SKM-1 treated with dmso at 0.1 percent for 144 hours (cell line): ENCODE data around the gene NPTN.
"Not testable (repeated sequence)": the region's sequence is repeated elsewhere in the genome, so short reads cannot be mapped to it uniquely, and the experiment has no call there.

Experiments used
- DNase-seq: peaks from one replicate; lab custom pipeline; 2025; ENCODE audit not compliant: unreplicated experiment; lab: John Stamatoyannopoulos, UW

NPTN gene

DNA sequence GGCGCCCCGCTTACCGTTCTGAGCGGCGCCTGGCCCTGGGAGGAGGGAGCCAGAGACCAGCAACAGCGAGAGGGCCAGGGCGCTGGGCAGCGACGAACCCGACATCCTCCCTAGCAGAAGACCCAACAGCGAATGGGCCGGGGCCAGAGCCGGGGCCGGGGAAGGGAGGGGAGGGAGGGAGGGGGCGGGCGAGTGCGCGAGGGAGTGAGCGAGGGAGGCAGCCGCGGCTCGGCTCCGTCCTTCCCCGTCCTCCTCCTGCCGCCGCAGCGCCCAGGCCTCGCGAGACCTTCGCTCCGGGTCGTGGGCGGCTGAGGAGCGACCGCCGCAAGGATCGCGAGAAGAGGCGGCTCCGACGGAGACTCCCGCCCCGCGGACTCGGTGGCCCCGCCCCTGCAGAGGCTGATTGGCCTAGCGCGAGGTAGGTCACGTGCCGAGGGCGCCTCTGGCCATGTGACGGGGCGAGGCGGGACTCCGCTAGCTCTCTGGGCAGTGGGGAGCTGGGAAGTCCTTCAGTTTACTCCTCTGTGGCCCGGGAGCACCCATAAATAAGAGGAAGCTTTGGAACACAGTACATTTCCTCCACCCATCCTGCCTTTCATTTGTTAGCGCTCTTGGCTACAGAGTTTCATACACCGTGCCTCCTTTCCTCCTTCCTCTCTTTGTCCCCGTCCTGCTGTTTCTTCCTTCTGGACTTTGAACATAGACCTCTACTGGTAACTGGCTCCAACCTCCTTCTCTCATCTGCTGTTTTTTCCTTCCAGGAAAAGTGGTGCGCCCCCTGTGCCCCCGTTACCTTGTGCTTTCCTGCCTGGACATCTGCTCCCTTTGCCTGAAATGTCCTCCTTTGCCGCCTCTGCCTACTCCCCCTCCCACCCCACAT, at the start of gene NPTN:
Gene NPTN, minus strand, starts transcription at position 279 of the 880 bp plus-strand sequence. Its CDS starts 174 bp downstream, at position 105.
- DNase-seq, result peak; percentile 95

DNA sequence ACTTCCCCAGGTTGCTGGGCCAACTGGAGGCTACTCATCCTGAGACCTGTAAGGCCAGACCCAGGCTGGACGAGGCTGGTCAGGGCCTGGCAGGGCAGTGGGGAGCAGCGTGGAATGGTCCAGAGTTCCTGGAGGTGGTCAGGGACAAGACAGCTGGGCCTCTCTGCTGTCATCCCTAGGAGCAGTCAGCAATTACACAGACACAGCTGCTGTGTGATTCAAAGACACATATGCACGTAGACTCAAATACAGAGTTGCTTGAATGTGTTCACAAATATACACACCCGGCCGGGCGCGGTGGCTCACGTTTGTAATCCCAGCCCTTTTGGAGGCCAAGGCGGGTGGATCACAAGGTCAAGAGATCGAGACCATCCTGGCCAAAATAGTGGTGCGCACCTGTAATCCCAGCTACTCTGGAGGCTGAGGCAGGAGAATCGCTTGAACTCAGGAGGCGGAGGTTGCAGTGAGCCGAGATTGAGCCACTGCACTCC, 49.5 kb upstream of the NPTN start:
- no peak for DNase-seq

DNA sequence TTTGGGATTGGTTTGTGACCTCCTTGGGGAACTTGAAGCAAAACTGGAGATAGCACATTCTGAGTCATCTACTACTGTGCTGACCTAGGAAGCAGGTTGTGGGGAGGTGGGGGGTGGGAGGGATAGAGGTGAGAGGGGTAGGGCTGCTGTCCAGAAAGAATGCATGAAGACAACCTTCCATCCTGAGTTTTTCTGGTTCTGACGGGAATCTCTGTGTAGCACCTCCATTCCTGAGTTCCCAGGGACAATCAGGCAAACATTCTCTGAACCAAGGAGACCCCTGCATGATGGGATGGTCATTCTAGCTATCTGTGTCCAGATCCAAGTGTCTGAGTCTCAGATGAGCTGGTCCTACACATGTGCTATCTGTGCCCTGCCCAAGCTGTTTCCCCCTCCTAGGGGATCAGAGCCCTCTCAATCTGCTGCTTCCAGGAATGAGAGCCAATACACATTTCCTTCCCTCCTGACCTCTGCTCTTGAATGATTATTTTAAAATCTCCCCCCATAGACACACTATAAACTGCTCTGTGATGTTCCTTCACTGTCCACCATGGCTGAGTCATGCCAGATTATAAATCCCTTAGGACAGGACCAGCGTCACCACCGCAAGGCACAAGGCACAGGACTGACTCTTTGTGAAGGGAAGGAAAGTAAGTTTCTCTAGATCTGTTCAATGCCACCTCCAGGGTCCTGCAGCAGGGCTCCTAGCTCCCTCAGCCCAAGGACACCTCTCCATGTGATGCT, 48.8 kb upstream of the NPTN start:
- no peak for DNase-seq

DNA sequence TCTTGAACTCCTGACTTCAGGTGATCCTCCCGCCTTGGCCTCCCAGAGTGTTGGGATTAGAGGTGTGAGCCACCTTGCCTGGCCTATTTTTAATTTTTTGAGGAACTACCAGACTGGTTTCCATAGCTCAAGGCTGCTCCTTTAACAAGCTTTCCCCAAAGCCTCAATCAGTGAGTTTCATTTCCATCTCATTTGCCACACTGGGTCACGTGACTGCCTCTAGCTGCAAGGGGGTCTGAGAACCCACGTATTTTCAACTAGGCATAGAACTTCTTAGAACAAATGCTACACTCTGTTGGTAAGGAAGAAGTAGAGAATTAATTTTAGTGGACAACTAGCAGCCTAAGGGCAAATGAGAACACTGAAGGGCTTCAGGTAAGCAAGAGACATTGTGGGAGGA, 47.9 kb upstream of the NPTN start:
- no peak for DNase-seq

DNA sequence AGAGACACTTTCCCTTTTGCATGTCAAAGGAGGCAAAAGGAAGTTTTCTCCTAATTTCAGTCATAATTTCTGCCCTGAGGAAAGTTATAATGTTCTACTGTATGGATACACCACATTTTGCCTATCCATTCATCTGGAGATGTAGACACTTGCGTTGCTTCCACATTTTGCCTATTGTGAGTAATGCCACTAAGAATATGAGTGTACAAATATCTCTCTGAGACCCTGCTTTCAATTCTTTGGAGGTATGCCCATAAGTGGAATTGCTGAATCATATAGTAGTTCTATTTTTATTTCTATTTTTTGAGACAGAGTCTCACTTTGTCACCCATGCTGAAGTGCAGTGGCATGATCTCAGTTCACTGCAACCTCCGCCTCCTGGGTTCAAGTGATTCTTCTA, 47.4 kb upstream of the NPTN start:
- no peak for DNase-seq

DNA sequence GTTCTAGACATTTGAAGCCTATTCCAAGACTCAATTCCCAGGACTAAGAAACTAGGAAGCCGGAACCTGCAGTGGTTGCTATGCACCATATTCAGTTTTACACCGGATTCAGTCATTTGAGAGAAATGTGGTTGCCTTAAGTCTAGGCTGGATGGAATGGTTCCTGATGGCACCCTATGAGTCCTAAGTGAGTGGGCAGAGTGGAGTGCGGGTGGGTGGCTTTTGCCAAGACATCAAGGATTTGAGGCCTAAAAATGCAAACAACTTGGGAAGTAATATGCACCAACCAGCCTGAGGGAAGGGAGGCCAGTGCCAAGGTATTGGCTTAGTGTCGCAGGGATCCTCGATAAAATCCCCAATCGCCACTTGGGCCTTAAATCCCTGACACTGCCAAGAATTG, 46.8 kb upstream of the NPTN start:
- no peak for DNase-seq

DNA sequence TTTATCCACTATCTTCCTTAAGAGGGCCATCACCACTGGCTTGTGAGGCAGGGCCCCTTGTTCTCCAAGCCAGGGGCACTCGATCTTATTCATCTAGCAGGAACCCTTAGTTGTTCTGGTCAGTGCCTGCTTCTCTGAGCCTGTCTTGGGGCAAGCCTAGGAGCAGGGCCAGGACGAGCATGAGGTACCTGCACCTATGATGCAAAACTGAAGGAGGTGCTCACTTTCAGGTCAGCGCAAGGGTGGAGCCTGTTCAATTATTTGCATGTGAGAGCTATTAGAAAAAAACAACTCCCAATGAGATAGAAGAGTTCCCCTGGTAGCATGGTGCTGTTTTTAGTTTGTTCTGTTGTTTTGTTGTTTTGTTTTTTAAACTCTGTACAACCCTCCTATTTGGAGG, 46.0 kb upstream of the NPTN start:
- DNase-seq, result no peak

DNA sequence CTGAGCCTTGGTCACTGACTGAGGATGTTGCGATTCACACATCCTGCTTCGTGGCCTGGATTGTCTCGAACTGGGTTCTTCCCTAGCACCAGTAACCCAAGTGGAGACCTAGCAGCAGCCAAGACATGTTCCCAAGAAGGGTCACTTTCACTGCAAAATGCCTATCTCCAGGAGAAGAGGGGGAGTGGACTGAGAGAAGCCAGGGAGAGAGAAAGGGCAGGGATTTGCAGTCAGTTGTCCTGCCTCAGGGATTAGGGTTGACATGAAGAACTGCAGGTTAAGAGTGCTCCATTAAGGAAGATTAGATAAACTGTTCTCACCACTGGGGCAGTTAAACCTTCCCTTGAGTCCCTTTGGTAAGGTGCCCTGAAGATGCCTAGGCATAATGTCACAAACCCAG, 45.3 kb upstream of the NPTN start:
- no peak for DNase-seq

DNA sequence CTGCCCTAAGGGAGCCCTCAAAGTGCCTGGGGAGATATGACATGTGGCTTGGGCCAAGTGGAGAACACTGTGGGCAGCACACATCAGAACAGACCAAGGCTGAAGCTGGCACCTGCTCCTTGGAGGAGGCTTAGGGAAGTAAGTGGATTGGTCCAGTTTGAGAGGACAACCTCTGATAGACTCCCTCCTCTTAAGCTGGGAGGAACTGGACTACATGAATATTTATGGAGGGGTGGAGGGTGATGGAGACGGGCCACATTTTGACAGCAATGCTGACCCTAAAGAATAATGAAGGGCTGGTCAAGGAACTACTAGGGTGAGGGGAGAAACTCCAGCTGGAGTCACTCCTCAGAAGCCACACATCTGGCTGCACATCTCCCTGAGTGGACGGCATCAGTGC, 44.5 kb upstream of the NPTN start:
- DNase-seq, result no peak

DNA sequence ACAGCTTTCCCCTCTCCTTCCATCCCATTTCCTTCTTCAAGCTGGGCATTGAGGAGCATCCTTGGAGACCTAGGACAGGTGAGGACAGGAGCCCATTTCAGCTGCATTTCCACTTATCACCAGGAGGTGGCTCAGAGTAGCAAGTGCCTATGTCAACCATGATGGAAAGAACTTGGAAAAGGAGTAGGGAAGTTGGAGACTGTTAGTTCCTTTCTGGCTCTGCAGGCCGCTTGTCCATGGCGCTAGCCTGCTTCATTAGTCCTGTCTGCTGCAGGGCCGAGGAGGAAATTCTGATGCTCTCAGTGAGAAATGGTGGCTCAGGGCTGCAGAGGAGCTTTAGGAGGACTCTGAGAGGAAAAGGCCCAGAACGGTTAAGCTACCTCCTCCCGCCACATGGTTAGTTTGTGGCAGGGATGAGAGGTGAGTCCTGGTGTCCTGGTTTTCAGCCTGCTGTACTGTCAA, 44.0 kb upstream of the NPTN start:
- peak; percentile 49 for DNase-seq

DNA sequence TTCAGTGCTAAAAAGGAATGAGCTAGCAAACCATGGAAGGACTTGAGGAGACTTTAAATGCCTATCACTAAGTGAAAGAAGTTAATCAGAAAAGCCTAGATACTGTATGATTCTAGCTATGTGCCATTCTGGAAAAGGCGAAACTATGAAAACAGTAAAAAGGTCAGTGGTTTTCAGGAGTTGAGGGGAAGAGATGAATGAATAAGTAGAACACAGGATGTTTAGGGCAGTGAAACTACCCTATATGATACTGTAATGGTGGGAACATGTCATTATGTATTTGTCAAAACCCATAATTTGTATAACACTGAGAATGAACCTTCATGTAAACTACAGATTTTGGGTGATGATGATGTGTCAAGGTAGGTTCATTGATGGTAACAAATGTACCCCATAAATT, 41.4 kb upstream of the NPTN start:
- no peak for DNase-seq

DNA sequence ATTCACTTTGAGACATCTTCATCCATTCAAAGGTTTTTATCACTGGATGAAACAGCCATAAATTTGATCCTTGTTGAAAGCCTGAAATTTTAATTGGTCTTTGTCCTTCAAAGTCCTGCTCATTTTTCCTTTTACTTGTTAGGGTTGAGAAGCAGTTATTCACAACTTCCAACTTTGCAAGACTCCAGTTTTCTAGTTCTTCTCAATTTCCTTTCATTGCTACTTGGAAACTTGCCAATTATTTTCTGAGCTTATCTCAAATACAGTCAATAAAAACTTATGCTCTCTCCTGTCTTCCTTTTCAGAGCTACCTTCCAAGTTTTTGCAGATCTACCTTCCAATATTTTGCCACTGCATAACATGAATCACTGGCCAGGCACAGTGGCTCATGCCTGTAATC, 27.3 kb upstream of the NPTN start:
- no peak for DNase-seq

DNA sequence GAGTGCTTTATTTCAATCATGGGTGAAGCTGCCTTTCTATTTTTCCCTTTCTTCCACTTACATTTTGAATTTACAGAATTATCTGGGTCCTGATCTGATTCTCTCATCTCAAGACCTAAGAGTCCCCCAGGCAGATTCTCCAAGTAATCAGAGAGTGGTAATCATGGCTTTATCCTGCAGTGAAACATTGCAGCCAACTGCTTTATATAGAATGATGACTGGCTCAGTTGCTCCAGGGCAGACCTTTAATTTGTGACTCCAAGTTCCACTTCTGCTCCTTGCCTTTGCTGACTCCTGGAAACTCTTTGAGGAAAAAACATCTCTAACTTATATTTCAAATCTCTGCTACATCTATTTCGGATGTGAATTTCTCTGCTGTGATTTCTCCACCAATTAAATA, 25.5 kb upstream of the NPTN start:
- no peak for DNase-seq

DNA sequence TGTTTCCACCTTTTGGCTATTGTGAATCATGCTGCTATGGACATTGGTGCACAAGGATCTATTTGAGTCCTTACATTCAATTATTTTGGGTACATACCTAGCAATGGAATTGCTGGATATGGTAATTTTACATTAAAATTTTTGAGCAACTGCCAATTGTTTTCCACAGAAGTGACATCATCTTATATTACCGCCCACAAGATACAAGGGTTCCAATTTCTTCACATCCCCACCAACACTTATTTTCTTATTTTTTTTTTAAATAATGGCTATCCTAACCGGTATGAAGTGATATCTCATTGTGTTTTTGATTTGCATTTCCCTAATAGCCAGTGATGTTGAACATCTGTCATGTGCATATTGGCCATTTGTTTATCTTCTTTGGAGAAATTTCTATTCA, 22.5 kb upstream of the NPTN start:
- no peak for DNase-seq

DNA sequence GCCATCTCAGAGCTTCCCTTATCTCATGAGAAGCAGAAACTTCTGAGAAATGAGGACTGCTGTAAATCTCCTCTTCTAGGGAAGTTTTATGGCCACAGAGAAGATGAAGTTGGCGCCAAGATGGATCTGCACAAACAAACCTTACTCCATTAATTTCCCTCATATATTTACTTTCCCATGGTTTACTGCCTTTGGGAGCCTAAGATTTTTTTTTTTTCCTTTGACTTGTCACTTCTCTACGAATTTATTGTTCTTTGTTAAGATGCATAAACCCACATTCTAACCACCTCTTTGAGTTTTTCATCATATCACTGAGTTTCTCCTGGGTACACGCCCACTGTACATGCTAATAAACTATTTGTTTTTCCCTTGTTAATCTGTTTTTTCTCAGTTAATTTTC, 21.5 kb upstream of the NPTN start:
- DNase-seq, result no peak

DNA sequence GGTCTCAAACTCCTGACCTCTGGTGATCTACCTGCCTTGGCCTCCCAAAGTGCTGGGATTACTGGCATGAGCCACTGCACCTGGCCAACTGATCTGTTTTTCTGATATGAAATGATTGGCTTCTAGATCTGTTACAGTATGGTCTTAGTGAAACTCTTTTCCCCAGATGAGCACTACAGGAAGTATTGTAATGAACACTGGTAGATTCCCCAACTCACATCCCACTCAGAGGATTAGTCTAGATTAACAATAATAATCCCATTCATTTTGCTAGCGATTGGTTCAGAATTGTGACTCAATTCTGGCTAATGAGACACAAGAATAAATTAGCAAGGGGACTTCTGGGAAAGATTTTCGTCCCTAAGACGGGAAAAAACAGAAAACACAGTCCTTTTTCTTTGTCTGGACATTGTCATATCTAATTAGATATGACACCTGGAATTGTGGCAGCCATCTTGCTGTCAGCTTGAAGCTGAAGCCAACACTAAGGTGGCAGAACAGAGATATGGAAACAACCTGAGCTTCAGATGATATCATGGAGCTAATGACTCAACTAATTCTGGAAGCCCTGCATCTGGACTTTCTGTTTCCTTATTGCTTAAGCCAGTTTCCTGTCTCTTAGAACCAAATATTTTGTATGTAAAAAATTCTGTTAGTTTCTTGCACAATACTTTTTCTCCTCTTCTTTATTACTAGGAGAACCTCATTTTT, 17.4 kb upstream of the NPTN start:
- DNase-seq, result peak; percentile 38

DNA sequence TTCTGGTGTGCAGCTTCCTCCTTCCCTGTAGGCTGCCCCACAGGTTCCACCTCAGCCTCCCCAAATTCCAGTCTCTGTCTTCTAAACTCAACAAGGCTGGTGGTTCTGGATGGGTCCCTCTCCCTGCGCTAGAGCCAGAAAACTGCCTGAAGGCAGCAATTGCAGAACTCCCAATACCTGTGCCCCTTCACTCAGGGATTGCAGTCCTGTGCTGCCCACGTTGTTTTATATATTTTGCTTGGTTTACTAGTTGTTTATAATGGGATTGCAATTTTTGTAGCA, 14.8 kb upstream of the NPTN start:
- no peak for DNase-seq

DNA sequence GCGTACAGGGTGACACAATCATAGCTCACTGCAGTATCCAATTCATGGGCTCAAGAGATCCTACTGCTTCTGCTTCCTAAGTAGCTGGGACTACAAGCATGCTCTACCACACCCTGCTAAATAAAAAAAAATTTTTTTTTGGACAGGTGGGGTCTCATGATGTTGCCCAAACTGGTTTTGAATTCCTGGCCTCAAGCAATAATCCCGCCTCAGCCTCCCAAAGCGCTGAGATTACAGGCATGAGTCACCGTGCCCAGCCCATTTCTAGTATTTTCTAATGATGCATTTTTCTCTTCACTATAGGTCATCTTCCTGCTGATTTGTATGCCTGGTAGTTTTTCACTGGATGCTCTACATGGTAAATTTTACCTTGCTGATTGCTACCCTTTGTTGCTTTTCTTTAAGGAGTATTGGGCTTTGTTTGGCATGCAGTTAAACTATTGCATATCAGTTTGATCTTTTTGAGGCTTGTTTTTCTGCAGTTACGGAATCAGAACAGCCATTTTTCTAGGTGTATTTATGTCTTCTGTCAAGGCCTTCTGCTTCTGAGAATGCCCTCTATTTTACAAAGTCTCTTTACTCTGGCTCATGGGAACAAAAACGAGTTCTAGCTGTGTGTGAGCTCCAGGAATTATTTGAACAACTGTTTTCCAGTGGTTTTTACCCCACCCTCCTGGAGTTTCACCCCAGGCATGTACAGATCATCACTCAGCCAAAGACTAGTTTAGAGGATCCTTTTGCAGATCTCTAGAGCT, 14.2 kb upstream of the NPTN start:
- DNase-seq, result no peak

DNA sequence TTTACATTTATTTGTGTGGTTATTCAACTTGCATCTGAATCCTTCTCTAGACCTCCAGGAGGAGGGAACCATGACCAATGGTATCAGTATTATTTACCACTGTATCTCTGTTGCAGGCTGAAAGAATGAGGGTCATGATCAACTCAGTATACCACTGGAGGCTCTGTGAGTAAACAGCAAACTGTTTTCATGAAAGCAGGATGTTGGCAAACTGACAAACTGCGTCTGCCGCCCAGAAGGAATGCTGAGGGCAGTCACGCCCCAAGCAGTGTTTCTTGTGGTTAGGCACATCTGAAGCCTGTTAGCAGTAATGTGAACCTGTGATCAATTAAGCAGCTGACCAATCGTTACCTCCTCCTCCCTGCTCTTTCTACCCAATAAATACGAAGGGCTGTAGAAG, 6.3 kb upstream of the NPTN start:
- not testable (repeated sequence) for DNase-seq

DNA sequence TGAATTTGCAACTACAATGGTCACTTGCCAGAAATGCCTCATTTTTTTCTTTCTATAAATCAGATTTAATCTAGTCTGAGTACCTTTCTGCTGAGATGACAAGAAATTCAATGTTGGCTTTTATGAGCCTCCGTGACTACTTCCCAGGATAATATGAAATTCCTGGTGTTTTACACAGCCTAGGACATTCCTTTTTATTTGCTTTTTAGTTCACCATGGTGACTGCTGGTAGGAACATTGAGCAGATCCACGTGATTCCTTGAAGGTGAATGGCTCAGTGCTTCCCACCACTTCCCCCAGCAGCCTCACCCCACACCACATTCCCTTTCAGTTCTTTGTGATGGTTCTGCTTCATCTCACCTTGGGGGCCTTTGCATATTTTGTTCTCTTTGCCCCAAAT, 4.3 kb upstream of the NPTN start:
- DNase-seq, result no peak

DNA sequence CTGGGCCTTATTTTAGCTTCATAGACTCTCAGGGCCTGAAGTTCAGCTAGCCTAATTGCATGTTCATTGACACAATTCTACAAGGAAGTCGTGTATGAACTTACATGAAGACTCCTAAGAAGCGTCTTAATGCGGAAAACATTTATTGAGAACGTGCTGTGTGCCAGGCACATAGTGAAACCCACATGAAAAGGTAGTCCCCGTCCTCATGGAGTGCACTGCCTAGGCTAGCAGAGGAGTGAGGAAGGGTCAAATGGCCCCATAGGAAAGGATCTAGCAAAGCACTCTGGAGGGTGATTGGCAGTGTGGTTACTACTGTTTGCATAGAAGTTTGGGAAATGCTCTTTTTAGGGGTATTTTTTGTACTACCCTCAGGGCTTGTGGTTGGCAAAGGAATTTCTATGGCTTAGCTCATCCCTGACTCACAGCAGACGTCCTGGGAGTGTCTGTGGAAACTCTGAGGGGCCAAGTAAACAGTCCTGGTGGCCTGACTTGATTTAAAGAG, 854 bp upstream of the NPTN start:
- no peak for DNase-seq
